Ovary (tissue), 9 donors: ENCODE measurements around the gene TSHZ3. TPM values are rescaled to one million over a fixed set of nuclear protein-coding genes. Genes with fewer than 3 reads are reported as not detected.

ENCODE experiments used
- DNase-seq, 5 donors: peaks; one replicate each; pipeline ENCODE4 v3.0.0-alpha.2; 2019 to 2020
- H3K27ac ChIP-seq, 2 donors: fragments of 200-600 bp; one replicate each; pipeline versions ENCODE4 v1.5.1 to v1.8.0; 2019 to 2022
- H3K27me3 ChIP-seq: fragments of 200-600 bp; one replicate; pipeline ENCODE4 v1.8.0; 2022
- H3K36me3 ChIP-seq: fragments of 200-600 bp; sonication (generic); one replicate; pipeline ENCODE4 v1.5.1; 2019
- H3K4me1 ChIP-seq: one replicate; pipeline ENCODE4 v1.8.1; 2013; ENCODE audit warnings: mild to moderate bottlenecking, moderate library complexity; ENCODE audit not compliant: insufficient read depth
- H3K4me3 ChIP-seq: fragments of 200-600 bp; sonication (generic); one replicate; pipeline ENCODE4 v1.5.1; 2017
- H3K9me3 ChIP-seq, 2 donors: fragments of 200-600 bp in 1 of 2; sonication (generic) in 1 of 2; one replicate each; pipeline versions ENCODE4 v1.5.1 to v1.8.1; 2013 to 2019; ENCODE audit warnings: mild to moderate bottlenecking in 1 of 2, moderate library complexity in 1 of 2
- CTCF ChIP-seq, 3 donors: fragments of 450-650 bp in 2 of 3; fragments of 200-600 bp in 1 of 3; IDR thresholded peaks; one replicate each; pipeline versions ENCODE4 v1.5.1 to v1.8.0; 2016 to 2022; ENCODE audit warnings: antibody characterized with exemption in 3 of 3, mild to moderate bottlenecking in 1 of 3
- EP300 ChIP-seq: sonication (generic); formaldehyde crosslinking; IDR thresholded peaks from one replicate; pipeline ENCODE4 v1.6.1; 2017; ENCODE audit warnings: antibody characterized with exemption
- POLR2A ChIP-seq: fragments of 450-650 bp; IDR thresholded peaks from one replicate; pipeline ENCODE4 v1.6.1; 2017; ENCODE audit warnings: antibody characterized with exemption, mild to moderate bottlenecking, moderate library complexity
- WGBS, 3 donors: extraction: QIAGEN DNeasy Blood & Tissue Kit in 1 of 3; methylation state at CpG; one replicate each; pipeline versions ENCODE4 v1.1.5 to v1.1.7; 2013 to 2017; 5-methylcytosine and 5-hydroxymethylcytosine counted together
- intact Hi-C, 4 donors: fragments of 100-400 bp; cut with DNase I; formaldehyde crosslinking; loops; one replicate each; pipeline versions ENCODE4 v1.11.0 to v1.15.1; 2022 to 2023
- polyA plus RNA-seq, 2 donors: library from polyadenylated mRNA; stranded (reverse); fragments of 200-250 nt in 1 of 2; fragments of 350-450 nt in 1 of 2; fragmentation: Illumina TruSeq in 1 of 2; extraction: RNeasy Lipid Tissue Mini Kit (QIAGEN cat#74804) in 1 of 2; gene quantifications; one replicate each; pipeline ENCODE4 v1.2.3, GENCODE V29; 2013 to 2014
- total RNA-seq, 7 donors: library from RNA; depleted of rRNA in 2 of 7; stranded (reverse); fragments of >200 nt in 2 of 7; fragmentation: NEBNext Ultra II Directional in 3 of 7; extraction: Animal tissue kit (Norgen Biotek cat#: 25700) in 3 of 7; gene quantifications; one replicate each; pipeline versions ENCODE4 v1.1.0 to v1.2.4, GENCODE V29; 2016 to 2023
- donor health status: DM: no; HTN: no; CAD: no; lungs with moderate emphysema.
- donor health status: DM: no; HTN: no; CAD: no.
- donor health status: Bipolar disorder and iron deficiency.
- donor health status: DM: yes; HTN: yes; CAD: no.
- donor health status: DM: no; HTN: no; CAD: no.
- donor health status: DM: yes; HTN: yes; CAD: no.

The TSHZ3 gene
- total and polyA plus RNA-seq, 9 donors: 23.3 to 107 (median 50.3) TPM

- H3K4me3 ChIP-seq: peak overlapping the region; percentile 61
- H3K4me1 ChIP-seq: peaks cover 9% of the 10 kb centered on the region
- 69 to 77% (median 77%) methylated on average over 14 of the region's 14 CpGs for WGBS, 3 donors
- intact Hi-C loops: loop anchor here in 2 of 4 donors (5.0 to 10.0 kb wide), 2 partner anchors 682 to 685 kb away; no protein-coding TSS in a partner anchor
- H3K27ac ChIP-seq: peak overlapping the region in 1 of 2 donors; percentile 95
- no peaks in the 10 kb centered on the region for H3K36me3 ChIP-seq
- H3K9me3 ChIP-seq: no peaks in the 10 kb centered on the region
- H3K27me3 ChIP-seq: no peaks in the 10 kb centered on the region
- TF ChIP-seq CTCF (IDR thresholded peaks at IDR 0.05) (no peak), EP300 (no peak), POLR2A (no peak)
- peak in 1 of 5 donors; percentile 38 for DNase-seq
These were observed 3.1 kb upstream of the TSHZ3 start for GRCh38 chr19:31352296-31352781.

- intact Hi-C loops: loop anchor here in 2 of 4 donors (5.0 to 10.0 kb wide), 2 partner anchors 683 to 685 kb away; no protein-coding TSS in a partner anchor
- no peaks in the 10 kb centered on the region for H3K36me3 ChIP-seq
- DNase-seq: peak in 3 of 5 donors; percentile 30 to 54 (median 48)
- H3K27ac ChIP-seq: peak overlapping the region; percentile 95 to 98
- TF ChIP-seq POLR2A (no peak), EP300 (no peak), CTCF (IDR thresholded peaks at IDR 0.05) (no peak)
- H3K4me3 ChIP-seq: peak overlapping the region; percentile 61
- no peaks in the 10 kb centered on the region for H3K9me3 ChIP-seq
- WGBS, 3 donors: 12 to 42% (median 18%) methylated on average over 6 to 29 of the region's 29 CpGs
- peaks cover 9% of the 10 kb centered on the region for H3K4me1 ChIP-seq
- H3K27me3 ChIP-seq: no peaks in the 10 kb centered on the region
These were observed 2.6 kb upstream of the TSHZ3 start for GRCh38 chr19:31351855-31352195.

- TF ChIP-seq POLR2A (no peak), EP300 (no peak), CTCF (IDR thresholded peaks at IDR 0.05) (peak in 1 of 3 donors; percentile 6)
These were observed 2.0 kb upstream of the TSHZ3 start for GRCh38 chr19:31351056-31351854.

GRCh38 chr19:31350693-31351055 lies 1.4 kb upstream of the TSHZ3 start:
- TF ChIP-seq EP300: no peak
- no peak for TF ChIP-seq CTCF (IDR thresholded peaks at IDR 0.05)
- TF ChIP-seq POLR2A: no peak
- H3K36me3 ChIP-seq: no peaks in the 10 kb centered on the region
- peaks cover 9% of the 10 kb centered on the region for H3K4me1 ChIP-seq
- WGBS, 3 donors: 0 to 1% (median 0%) methylated on average over 44 to 63 of the region's 63 CpGs
- H3K27me3 ChIP-seq: no peaks in the 10 kb centered on the region
- intact Hi-C loops: loop anchor here in 2 of 4 donors (5.0 to 10.0 kb wide), 2 partner anchors 684 to 687 kb away; no protein-coding TSS in a partner anchor
- no peaks in the 10 kb centered on the region for H3K9me3 ChIP-seq
- H3K27ac ChIP-seq: peak overlapping the region; percentile 95 to 98
- peak; percentile 41 to 81 (median 69) for DNase-seq
- H3K4me3 ChIP-seq: peak overlapping the region; percentile 61

More at GRCh38 chr19:31351056-31351854, 2.0 kb upstream of the TSHZ3 start:
- Histone ChIP-seq H3K4me1 (peaks cover 9% of the 10 kb centered on the region), H3K36me3 (no peaks in the 10 kb centered on the region), H3K9me3 (no peaks in the 10 kb centered on the region), H3K27me3 (no peaks in the 10 kb centered on the region), H3K27ac (peak overlapping the region; percentile 95 to 98), H3K4me3 (peak overlapping the region; percentile 61)
- WGBS, 3 donors: 0 to 1% (median 1%) methylated on average over 48 to 72 of the region's 72 CpGs
- intact Hi-C loops: loop anchor here in 2 of 4 donors (5.0 to 10.0 kb wide), 2 partner anchors 684 to 686 kb away; no protein-coding TSS in a partner anchor
- peak; percentile 65 to 79 (median 74) for DNase-seq
